Esophagus muscularis mucosa (tissue), 3 donors: ENCODE data around the gene NABP2.

Source experiments
- CTCF ChIP-seq, 3 experiments: fragments of 200-600 bp in 2 of 3; fragments of 450-650 bp in 1 of 3; sonication (generic) in 2 of 3; IDR thresholded peaks; one replicate each; pipeline ENCODE4 v1.5.1; 2017 to 2019; ENCODE audit warnings: antibody characterized with exemption in 3 of 3, mild to moderate bottlenecking in 2 of 3, moderate library complexity in 1 of 3
- POLR2AphosphoS5 ChIP-seq, 2 donors: sonication (generic); formaldehyde crosslinking; IDR thresholded peaks; one replicate each; pipeline ENCODE4 v1.6.1; 2017; ENCODE audit warnings: antibody characterized with exemption in 2 of 2

- no peak for TF ChIP-seq CTCF (IDR thresholded peaks at IDR 0.05)
- no peak for TF ChIP-seq POLR2AphosphoS5 (IDR thresholded peaks at IDR 0.05)
Observed at GRCh38 chr12:56256326-56256960, 32.3 kb downstream of the NABP2 start.
